ENCODE data around the gene ERBB3.
"Not testable (repeated sequence)": the region's sequence is repeated elsewhere in the genome, so short reads cannot be mapped to it uniquely, and the experiment has no call there.

Gene ERBB3

DNA sequence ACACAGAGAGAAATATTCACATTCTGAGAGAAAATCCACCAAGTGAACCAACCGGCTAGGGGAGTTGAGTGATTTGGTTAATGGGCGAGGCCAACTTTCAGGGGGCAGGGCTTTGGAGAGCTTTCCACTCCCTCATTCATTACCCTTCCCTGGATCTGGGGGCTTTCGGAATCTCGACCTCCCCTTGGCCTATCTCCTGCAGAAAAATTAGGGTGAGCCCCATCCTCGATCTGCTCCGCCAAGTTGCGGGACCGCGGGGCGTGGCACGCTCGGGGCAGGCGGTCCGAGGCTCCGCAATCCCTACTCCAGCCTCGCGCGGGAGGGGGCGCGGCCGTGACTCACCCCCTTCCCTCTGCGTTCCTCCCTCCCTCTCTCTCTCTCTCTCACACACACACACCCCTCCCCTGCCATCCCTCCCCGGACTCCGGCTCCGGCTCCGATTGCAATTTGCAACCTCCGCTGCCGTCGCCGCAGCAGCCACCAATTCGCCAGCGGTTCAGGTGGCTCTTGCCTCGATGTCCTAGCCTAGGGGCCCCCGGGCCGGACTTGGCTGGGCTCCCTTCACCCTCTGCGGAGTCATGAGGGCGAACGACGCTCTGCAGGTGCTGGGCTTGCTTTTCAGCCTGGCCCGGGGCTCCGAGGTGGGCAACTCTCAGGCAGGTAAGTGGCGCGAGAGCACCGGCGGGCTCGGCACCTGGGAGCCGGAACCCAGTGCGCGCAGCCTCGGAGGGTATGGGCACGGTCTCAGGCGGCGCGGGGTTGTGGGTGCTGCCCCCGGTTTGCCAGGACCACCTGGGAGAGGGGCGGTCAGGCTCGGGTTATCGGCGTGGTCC lies at the start of gene ERBB3:
TSS of gene ERBB3 (plus strand) at position 443 of the 833 bp plus-strand sequence. CDS start at position 579, 136 bp downstream.
- DNase-seq = peak; percentile 73

DNA sequence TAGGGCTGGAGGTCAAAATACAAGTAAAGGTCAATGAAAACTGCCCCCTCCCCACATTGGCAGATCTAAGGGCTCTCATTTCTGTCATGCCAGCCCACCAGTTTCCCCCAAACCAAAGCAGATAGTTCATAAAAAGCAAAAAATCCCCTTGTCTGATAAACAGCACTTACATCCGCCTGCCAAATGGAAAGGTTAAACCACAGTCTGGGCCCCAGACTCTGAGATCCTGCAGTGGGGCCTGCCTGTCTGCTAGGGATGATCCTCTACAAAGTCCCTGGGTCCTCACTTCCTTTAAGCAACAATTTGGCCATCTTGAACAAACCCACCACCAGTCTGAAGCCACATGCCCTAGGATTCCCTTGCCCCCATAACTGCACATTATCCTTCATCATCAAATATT lies 48.0 kb upstream of the ERBB3 start:
- DNase-seq = no peak

DNA sequence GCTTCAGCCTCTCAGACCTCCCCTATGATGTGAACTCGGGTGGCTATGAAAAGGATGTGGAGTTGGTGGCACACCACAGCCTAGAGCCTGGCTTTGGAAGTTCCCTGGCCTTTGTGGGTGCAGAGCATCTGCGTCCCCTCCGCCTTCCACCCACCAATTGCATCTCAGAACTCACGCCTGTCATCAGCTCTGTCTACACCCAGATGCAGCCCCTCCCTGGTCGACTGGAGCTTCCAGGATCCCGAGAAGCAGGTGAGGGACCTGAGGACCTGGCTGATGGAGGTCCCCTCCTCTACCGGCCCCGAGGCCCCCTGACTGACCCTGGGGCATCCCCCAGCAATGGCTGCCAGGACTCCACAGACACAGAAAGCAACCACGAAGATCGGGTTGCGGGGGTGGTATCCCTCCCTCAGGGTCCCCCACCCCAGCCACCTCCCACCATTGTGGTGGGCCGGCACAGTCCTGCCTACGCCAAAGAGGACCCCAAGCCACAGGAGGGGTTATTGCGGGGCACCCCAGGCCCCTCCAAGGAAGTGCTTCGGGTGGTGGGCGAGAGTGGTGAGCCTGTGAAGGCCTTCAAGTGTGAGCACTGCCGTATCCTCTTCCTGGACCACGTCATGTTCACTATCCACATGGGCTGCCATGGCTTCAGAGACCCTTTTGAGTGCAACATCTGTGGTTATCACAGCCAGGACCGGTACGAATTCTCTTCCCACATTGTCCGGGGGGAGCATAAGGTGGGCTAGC lies 45.2 kb upstream of the ERBB3 start:
- no peak for DNase-seq

DNA sequence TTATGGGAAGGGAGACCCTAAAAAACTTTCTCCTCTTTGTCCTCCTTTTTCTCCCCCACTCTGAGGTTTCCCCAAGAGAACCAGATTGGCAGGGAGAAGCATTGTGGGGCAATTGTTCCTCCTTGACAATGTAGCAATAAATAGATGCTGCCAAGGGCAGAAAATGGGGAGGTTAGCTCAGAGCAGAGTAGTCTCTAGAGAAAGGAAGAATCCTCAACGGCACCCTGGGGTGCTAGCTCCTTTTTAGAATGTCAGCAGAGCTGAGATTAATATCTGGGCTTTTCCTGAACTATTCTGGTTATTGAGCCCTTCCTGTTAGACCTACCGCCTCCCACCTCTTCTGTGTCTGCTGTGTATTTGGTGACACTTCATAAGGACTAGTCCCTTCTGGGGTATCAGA lies 42.8 kb upstream of the ERBB3 start:
- no peak for DNase-seq

DNA sequence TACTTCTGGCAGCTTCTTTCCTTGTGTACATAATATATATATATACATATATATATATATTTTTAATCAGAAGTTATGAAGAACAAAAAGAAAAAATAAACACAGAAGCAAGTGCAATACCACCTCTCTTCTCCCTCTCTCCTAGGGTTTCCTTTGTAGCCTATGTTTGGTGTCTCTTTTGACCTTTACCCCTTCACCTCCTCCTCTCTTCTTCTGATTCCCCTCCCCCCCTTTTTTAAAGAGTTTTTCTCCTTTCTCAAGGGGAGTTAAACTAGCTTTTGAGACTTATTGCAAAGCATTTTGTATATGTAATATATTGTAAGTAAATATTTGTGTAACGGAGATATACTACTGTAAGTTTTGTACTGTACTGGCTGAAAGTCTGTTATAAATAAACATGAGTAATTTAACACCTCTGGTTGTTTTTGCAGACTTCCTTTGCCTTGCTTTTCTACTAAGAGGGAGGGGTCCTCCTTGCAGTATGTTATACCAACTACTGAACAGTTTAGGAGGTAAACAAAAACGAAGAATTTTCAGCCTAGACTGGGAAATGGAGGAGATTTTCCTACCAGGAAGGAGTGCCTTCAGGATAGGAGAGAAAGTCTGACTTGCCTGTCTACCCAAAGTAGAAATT lies 41.8 kb upstream of the ERBB3 start:
- no peak for DNase-seq

DNA sequence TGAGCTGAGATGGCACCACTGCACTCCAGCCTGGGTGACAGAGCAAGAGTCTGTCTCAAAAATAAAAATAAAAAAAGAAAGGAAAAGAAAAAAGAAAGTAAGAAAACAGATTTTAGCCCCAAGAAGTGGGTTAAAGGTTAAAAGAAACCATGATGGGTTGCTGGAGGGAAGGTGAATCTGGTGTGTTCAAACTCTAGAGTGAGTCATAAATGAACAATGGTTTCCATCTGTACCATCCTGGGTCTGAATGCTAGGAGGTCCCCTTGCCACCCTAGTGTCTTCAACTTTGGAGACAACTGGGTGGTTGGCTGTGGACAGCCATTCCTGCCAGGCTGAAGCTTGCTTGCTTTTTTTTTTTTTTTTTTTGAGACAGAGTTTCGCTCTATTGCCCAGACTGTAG lies 39.8 kb upstream of the ERBB3 start:
- no peak for DNase-seq

DNA sequence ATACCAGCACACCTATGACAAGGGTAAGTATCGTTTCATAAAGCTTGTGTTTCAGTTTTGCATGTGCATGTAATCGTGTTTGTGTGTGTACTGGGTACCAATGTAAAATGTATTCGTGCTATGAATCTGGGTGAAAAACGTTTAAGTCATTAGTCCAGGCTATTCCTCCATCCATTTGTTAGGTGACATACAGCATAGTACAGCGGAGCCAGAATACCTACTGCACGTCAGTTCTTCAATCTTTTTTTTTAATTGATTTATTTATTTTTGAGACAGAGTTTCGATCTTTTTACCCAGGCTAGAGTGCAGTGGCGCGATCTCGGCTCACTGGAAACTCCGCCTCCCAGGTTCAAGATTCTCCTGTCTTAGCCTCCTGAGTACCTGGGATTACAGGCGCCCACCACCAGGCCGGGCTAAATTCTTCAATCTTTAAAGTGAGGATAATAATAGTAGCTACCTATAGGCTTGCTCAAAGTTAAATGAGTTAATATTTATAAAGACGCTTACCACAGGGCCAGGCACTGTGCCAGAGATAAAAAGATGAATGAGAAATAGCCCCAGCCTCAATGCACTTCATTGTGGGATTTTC lies 38.9 kb upstream of the ERBB3 start:
- no peak for DNase-seq

DNA sequence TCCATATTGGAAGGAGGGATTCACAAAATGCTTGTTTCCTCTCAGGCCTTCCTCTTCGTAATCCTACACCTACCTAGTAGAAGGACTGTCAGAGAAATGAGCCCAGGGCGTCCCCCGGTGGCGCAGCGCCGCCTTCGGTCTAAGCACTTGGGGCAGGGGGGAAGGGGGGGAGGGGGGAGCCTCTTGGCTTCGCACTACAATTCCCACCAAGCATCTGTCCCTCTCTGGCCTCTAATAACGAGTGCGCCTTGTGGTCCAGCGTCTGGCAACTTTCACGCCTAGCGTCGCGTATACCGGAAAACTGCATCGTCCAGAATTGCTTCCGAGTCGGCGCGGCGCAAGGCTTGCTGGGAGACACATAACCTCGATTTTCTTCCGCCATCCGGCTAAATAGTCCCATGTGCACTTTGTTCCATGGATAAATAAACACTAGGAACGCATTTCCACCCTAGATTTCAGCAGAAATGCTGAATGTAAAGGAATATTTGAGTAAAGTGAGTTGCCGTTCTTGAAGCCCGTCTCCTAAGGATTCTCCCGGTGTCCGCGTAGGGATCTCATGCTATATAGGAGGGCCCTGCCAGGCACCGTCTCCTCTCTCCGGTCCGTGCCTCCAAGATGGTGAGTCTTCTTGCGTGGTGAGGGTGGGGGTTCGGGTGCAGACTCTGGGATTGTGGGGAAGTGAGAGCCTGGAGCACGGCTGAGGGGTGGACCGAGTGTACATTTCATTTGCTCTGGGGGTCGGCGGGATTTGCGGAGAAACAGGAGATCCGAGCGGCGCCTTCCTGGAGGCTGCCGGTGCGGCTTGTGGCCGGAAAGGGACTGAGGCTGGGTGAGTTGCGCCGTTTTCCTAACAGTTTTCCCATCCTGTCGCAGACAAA lies 38.2 kb upstream of the ERBB3 start, which contains the start of gene RPS26:
TSS of gene RPS26 (plus strand) at position 367 of the 878 bp plus-strand sequence. CDS start at position 616, 249 bp downstream.
- peak; percentile 99 for DNase-seq

DNA sequence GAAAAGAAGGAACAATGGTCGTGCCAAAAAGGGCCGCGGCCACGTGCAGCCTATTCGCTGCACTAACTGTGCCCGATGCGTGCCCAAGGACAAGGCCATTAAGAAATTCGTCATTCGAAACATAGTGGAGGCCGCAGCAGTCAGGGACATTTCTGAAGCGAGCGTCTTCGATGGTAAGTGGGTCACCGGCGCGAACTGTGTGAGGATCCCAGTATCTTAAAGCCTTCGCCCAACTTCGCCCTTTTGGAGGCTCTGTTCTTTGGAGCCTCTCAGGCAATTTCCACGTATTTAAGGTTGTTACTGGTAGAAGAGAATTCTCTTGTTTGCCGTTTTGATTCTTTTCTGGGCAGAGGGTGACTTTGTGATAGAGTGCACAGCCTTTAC lies 37.5 kb upstream of the ERBB3 start:
- DNase-seq = not testable (repeated sequence)

DNA sequence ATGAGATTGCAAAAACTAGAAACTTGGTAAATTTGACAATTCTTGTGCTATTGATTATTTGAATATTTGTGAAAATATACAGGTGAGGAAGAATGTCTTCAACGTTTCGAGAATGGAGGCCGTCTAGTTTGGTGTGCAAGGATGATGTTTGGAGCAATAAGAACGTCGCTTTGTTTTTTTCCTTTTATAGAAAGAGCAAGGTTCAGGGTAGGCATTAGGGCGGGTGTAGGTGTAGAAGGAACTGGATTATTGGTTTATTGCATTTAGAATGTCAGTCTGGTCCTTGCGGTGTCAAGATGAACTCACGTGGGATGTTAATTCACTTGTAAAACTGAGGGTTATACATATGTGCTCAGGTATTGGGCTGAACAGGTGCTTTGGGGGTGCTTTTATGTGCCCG lies 37.1 kb upstream of the ERBB3 start:
- DNase-seq = no peak

DNA sequence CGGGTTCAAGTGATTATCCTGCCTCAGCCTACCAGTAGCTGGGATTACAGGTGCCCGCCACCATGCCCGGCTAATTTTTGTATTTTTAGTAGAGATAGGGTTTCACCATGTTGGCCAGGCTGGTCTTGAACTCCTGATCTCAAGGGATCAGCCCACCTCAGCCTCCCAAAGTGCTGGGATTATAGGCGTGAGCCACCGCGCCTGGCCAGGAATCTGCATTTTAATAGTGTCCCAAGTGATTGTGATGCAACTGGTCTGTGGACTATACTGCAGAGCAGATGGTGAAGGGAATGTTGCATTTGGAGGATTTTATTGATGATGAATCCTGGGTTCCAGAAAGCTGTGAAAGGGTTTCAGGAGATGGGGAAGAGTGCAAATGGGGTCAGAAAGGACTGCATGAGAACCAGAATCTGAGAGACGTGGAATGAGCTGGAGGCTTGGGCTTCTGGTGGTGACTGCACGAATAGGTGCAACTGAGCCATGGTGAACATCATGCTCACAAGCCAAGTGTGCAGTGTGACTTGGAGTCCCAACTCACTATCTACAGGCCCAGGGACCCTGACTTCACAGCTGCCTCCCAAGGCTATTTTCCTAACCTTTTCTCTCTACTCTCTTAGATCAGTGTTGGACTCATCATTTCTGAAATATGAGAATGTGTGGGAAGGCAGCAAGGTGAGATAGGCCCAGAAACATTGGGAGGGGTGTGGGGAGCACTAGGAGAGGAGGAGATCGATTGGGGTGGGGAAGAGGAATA lies 33.8 kb upstream of the ERBB3 start:
- DNase-seq = no peak

DNA sequence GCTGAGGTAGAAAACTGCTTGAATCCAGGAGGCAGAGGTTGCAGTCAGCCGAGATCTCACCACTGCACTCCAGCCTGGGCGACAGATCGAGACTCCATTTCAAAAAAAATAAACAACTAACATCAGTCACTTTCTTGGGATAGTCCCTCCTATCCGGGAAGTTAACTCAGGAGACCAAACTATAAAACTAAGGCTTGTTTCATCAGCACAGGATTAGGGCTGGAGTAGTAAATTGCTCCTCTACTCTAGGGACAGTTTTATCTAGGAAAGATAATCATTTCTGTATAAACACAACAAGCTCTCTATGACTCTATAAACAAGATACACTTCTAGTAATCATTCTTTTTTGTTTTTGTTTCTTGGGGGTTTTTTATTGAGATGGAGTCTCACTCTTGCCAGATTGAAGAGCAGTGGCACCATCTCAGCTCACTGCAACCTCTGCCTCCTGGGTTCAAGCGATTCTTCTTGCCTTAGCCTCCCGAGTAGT lies 26.5 kb upstream of the ERBB3 start:
- DNase-seq = no peak

DNA sequence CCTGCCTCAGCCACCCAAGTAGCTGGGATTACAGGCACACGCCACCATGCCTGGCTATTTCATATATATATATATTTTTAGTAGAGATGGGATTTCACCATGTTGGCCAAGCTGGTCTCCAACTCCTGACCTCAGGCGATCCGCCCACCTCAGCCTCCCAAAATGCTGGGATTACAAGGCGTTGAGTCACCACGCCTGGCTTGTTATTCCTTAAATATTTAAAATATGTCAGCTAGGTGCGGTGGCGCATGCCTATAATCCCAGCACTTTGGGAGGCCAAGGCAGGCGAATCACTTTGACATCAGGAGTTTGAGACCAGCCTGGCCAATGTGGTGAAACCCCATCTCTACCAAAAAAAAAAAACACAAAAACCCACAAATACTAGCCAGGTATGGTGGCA lies 20.0 kb upstream of the ERBB3 start:
- not testable (repeated sequence) for DNase-seq

DNA sequence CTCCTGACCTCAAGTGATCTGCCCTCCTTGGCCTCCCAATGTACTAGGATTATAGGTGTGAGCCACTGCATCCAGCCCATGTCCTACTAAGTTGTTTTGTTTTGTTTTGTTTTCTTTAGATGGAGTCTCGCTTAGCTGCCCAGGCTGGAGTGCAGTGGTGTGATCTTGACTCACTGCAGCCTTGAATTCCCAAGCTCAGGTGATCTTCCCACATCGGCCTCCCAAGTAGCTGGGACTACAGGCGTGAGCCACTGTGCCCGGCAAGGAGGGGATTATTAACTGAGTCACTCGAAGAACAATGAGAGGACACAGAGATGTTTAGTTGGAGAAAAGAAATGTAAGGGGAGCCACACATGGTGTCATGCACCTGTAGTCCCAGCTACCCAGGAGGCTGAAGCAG lies 18.0 kb upstream of the ERBB3 start:
- DNase-seq = no peak

DNA sequence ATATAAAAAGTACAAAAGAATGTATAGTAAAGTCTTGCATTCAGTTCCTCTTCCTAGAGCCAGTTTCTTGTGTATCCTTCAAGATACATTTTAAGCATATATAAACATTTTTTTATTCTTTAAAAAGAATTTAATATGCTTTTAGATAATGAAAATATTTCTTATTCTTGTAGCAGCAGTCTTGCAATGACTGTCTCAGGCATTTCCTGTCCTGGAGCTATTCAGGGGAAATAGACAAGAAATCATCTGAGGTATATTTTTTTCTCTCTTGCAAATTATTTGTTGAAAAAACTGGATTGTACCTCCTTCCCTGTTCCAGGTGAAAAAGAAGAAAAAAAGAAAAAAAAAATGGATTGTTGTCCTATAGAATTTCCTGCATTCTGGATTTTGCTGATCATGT lies 17.0 kb upstream of the ERBB3 start:
- no peak for DNase-seq

DNA sequence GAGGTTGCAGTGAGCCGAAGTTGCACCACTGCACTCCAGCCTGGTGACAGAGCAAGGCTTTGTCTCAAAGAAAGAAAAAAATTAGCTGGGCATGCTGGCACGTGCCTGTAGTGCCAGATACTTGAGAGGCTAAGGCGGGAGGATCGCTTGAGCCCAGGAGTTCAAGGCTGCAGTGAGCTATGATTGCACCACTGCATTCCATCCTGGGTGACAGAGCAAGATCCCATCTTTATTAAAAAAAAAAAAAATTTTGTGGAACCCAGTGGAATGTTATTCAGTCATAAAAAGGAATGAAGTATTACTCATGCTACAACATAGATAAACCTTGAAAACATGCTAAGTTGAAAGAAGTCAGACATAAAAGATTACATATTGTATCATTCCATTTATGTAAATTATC lies 8.3 kb upstream of the ERBB3 start:
- DNase-seq = no peak

DNA sequence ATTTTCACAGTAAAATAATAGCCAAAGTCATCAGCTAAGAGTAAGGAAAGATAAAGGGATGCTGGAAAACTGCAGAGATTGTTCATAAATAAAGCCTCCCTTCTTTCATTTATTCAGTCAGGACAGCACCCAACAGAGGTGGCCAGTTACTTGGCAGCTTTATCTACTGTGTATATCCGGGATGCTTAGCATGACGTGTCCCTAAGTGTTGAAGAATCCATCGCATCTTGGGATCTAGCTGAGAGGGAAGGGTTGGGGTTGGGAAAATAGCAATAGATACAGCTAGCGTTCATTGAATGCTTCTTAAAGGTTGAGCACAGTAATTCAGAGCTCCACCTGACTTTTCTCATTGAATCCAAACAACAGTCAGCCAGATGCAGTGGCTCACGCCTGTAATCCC lies 5.6 kb upstream of the ERBB3 start:
- DNase-seq = no peak

DNA sequence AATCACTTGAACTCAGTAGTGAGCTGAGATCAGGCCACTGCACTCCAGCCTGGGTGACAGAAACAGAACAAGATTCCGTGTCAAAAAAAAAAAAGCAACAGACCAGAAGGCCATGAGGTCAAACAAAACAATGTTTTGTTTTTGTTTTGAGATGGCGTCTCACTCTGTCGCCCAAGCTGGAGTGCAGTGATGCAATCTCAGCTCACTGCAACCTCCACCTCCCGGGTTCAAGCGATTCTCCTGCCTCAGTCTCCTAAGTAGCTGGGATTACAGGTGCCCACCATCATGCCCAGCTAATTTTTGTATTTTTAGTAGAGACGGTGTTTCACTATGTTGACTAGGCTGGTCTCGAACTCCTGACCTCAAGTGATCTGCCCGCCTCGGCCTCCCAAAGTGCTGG lies 2.0 kb upstream of the ERBB3 start:
- not testable (repeated sequence) for DNase-seq

DNA sequence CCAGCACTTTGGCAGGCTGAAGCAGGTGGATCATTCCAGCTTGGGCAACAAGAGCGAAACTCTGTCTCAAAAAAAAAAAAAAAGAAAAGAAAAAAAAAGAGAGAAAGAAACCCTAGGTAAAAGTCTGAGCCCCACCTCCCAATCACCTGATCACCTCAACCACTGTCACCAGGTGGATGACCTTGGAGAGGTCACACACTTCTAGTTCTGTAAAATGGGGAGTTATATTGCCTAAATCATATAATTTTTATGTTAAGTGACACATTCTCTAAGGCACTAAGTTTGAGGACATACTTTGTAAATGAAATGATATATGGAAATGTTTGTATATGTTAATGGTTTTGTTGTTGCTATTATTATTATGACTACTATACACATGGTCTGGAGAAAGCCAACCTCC lies 1.5 kb upstream of the ERBB3 start:
- DNase-seq = no peak

DNA sequence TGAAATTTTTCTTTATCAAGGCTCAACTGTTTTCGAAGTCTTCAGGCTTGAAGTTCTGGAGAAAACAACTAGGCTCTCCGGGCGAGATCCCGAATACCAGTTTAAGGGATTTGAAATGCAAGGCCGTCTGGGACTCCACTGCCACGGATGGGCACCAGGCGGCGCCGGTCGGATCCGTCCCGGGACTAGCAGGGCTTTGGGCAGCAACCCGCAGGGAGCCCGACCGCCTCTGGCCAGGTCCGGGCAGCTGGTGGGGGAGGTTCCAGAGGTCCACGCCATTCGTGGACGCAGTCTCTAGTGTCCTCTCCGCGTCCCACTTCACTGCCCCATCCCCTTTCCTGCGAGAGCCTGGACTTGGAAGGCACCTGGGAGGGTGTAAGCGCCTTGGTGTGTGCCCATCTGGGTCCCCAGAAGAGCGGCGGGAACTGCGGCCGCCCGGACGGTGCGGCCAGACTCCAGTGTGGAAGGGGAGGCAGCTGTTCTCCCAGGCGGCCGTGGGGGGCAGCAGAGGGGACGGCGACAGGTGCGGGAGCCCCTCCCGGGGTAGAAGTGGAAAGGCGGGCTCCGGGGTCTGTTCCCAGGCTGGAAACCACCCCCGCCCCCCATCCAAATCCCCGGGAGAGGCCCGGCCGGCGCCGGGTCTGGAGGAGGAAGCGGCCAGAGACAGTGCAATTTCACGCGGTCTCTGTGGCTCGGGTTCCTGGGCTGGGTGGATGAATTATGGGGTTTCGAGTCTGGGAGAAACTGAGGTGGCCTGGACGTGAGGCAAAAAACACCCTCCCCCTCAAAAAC lies 838 bp upstream of the ERBB3 start:
- DNase-seq = peak; percentile 66

Data from NCI-H345 (cell line).